HL-60/S4 (cell line): ENCODE results near the gene C11orf21.
"Not testable (repeated sequence)": the region's sequence is repeated elsewhere in the genome, so short reads cannot be mapped to it uniquely, and the experiment has no call there.

Source experiments
- in situ Hi-C: fragments of 300-500 bp; cut with MboI; formaldehyde crosslinking; loops from 2 replicates; pipeline ENCODE4 v1.14.3; 2022; ENCODE audit warnings: low sequenced_read_pairs

The C11orf21 gene

GRCh38 chr11:2298131-2298794 lies 3.5 kb downstream of the C11orf21 start:
- in situ Hi-C loops = no loop called here

GRCh38 chr11:2297623-2298030 lies 4.1 kb downstream of the C11orf21 start:
- in situ Hi-C loops = no loop called here

GRCh38 chr11:2296913-2297622 lies 4.7 kb downstream of the C11orf21 start:
- in situ Hi-C loops = no loop called here

- in situ Hi-C loops = no loop called here
These were observed 5.5 kb downstream of the C11orf21 start for GRCh38 chr11:2295971-2296912.

GRCh38 chr11:2294926-2295290 lies 6.8 kb downstream of the C11orf21 start:
- in situ Hi-C loops = no loop called here

- in situ Hi-C loops = no loop called here
These were observed 7.5 kb downstream of the C11orf21 start for GRCh38 chr11:2293984-2294925.

- in situ Hi-C loops = no loop called here
These were observed 8.2 kb downstream of the C11orf21 start for GRCh38 chr11:2293531-2293971.

- in situ Hi-C loops = no loop called here
These were observed 11.3 kb downstream of the C11orf21 start for GRCh38 chr11:2290351-2290841.

GRCh38 chr11:2289859-2290258 lies 11.9 kb downstream of the C11orf21 start:
- in situ Hi-C loops = no loop called here

- in situ Hi-C loops = no loop called here
These were observed 12.4 kb downstream of the C11orf21 start for GRCh38 chr11:2289350-2289749.

- in situ Hi-C loops = no loop called here
These were observed 14.6 kb downstream of the C11orf21 start for GRCh38 chr11:2287091-2287490.

GRCh38 chr11:2286350-2286749 lies 15.4 kb downstream of the C11orf21 start:
- in situ Hi-C loops = not testable (repeated sequence)

- in situ Hi-C loops = no loop called here
These were observed 21.5 kb downstream of the C11orf21 start for GRCh38 chr11:2280208-2280607.

GRCh38 chr11:2277933-2278523 lies 23.7 kb downstream of the C11orf21 start:
- in situ Hi-C loops = no loop called here

GRCh38 chr11:2277008-2277346 lies 24.7 kb downstream of the C11orf21 start:
- in situ Hi-C loops = no loop called here

- in situ Hi-C loops = no loop called here
These were observed 25.3 kb downstream of the C11orf21 start for GRCh38 chr11:2276280-2277007.

GRCh38 chr11:2275334-2276279 lies 26.1 kb downstream of the C11orf21 start:
- in situ Hi-C loops = no loop called here

- in situ Hi-C loops = no loop called here
These were observed 27.9 kb downstream of the C11orf21 start for GRCh38 chr11:2273771-2274170.
